Stimulated activated CD4-positive, alpha-beta T cell treated with anti-CD3 and anti-CD28 coated beads, Interleukin-12 subunit alpha, Interleukin-12 subunit beta, amount 100 ng/mL, for 4 hours (primary cell): Measurements from ENCODE around the gene PRTN3.
"Not testable (repeated sequence)": the region's sequence is repeated elsewhere in the genome, so short reads cannot be mapped to it uniquely, and the experiment has no call there.

Experiments
- DNase-seq: peaks from one replicate; pipeline ENCODE4 v3.0.0-alpha.2; 2020

Gene PRTN3

GRCh38 chr19:884420-885211 is 43.8 kb downstream of the PRTN3 start:
- no peak for DNase-seq

- DNase-seq = no peak
Observed at GRCh38 chr19:885536-886224, 44.9 kb downstream of the PRTN3 start.

- no peak for DNase-seq
Observed at GRCh38 chr19:887072-887471, 46.3 kb downstream of the PRTN3 start.

GRCh38 chr19:887599-887998 is 46.8 kb downstream of the PRTN3 start:
- no peak for DNase-seq

- no peak for DNase-seq
Observed at GRCh38 chr19:888581-889385, 48.0 kb downstream of the PRTN3 start.

GRCh38 chr19:889662-890295 is 49.0 kb downstream of the PRTN3 start:
- no peak for DNase-seq

- DNase-seq = no peak
Observed at GRCh38 chr19:890831-891230, 50.0 kb downstream of the PRTN3 start.

- not testable (repeated sequence) for DNase-seq
Observed at GRCh38 chr19:891421-892200, 50.8 kb downstream of the PRTN3 start.

- no peak for DNase-seq
Observed at GRCh38 chr19:892243-892893, 51.6 kb downstream of the PRTN3 start.

- peak; percentile 83 for DNase-seq
Observed at GRCh38 chr19:892894-893689, 52.3 kb downstream of the PRTN3 start, which contains the start of the genes MED16 and RNU6-9. TSS of gene MED16 (minus strand) at chr19:893187. CDS start at chr19:891131, 2,056 bp downstream. TSS of gene RNU6-9 (plus strand) at chr19:893484.

GRCh38 chr19:896434-896833 is 55.6 kb downstream of the PRTN3 start:
- no peak for DNase-seq

GRCh38 chr19:896999-897398 is 56.2 kb downstream of the PRTN3 start:
- no peak for DNase-seq

GRCh38 chr19:897442-898039 is 56.7 kb downstream of the PRTN3 start:
- DNase-seq = no peak
